Prostate gland (tissue), 2 donors: ENCODE measurements around the gene TEX2. TPM values are rescaled to one million over a fixed set of nuclear protein-coding genes. Genes with fewer than 3 reads are reported as not detected.
A peak's percentile ranks its signal among the peaks of the same experiment; 100 is the strongest.

Experiments used
- DNase-seq: peaks from one replicate; pipeline ENCODE4 v3.0.0-alpha.2; 2019; ENCODE audit warnings: low spot score
- H3K27ac ChIP-seq, 2 donors: fragments of 200-600 bp; sonication (generic); 2 replicates each; pipeline ENCODE4 v1.5.1; 2017 to 2019
- H3K27me3 ChIP-seq: fragments of 200-600 bp; sonication (generic); replicated peaks from 2 replicates; pipeline ENCODE4 v1.5.1; 2019; ENCODE audit not compliant: insufficient read depth
- H3K36me3 ChIP-seq, 2 donors: fragments of 200-600 bp; sonication (generic); 1 replicate in 1 of 2; 2 replicates in 1 of 2; pipeline versions ENCODE4 v1.5.1 to v1.8.1; 2017 to 2019
- H3K4me1 ChIP-seq: fragments of 200-600 bp; sonication (generic); replicated peaks from 2 replicates; pipeline ENCODE4 v1.5.1; 2019
- H3K4me3 ChIP-seq, 2 donors: fragments of 200-600 bp; sonication (generic); 2 replicates each; pipeline ENCODE4 v1.5.1; 2017 to 2019
- H3K9me3 ChIP-seq: fragments of 200-600 bp; sonication (generic); 2 replicates; pipeline ENCODE4 v1.5.1; 2017
- CTCF ChIP-seq, 4 experiments: fragments of 200-600 bp in 2 of 4; fragments of 450-650 bp in 2 of 4; sonication (generic) in 2 of 4; IDR thresholded peaks; 1 replicate in 3 of 4; 2 replicates in 1 of 4; pipeline ENCODE4 v1.5.1; 2016 to 2019; ENCODE audit warnings: antibody characterized with exemption in 4 of 4, mild to moderate bottlenecking in 2 of 4, moderate library complexity in 2 of 4
- POLR2A ChIP-seq: fragments of 450-650 bp; IDR thresholded peaks from one replicate; pipeline ENCODE4 v1.6.1; 2016; ENCODE audit warnings: antibody characterized with exemption, mild to moderate bottlenecking
- POLR2AphosphoS5 ChIP-seq: sonication (generic); formaldehyde crosslinking; IDR thresholded peaks from one replicate; pipeline ENCODE4 v1.6.1; 2017; ENCODE audit warnings: antibody characterized with exemption
- WGBS: methylation state at CpG from one replicate; pipeline ENCODE4 v1.1.5; 2018; 5-methylcytosine and 5-hydroxymethylcytosine counted together
- intact Hi-C: fragments of 100-400 bp; cut with DNase I; formaldehyde crosslinking; loops from one replicate; pipeline ENCODE4 v1.14.2; 2022
- total RNA-seq, 2 donors: library from RNA; depleted of rRNA; stranded (reverse); fragments of >200 nt; gene quantifications; one replicate each; pipeline ENCODE4 v1.1.0, GENCODE V29; 2016

The TEX2 gene
- total RNA-seq, 2 donors from 2014 or later: 31.3 to 43.8 TPM

- 83% methylated on average over 9 of the region's 9 CpGs for WGBS
- H3K9me3 ChIP-seq: no peaks in the 10 kb centered on the region
- H3K4me1 ChIP-seq: no peaks in the 10 kb centered on the region
- H3K4me3 ChIP-seq: no peak overlapping the region
- TF ChIP-seq POLR2AphosphoS5: no peak
- TF ChIP-seq CTCF (IDR thresholded peaks at IDR 0.05): no peak
- TF ChIP-seq POLR2A: no peak
- DNase-seq: no peak
- no peaks in the 10 kb centered on the region for H3K27me3 ChIP-seq
- no peaks in the 10 kb centered on the region for H3K36me3 ChIP-seq
- intact Hi-C loops: no loop called here
- no peak overlapping the region for H3K27ac ChIP-seq
Observed at GRCh38 chr17:64291268-64291851, 28.3 kb upstream of the TEX2 start.

GRCh38 chr17:64289741-64290141, 26.7 kb upstream of the TEX2 start:
- Histone ChIP-seq H3K4me1 (no peaks in the 10 kb centered on the region), H3K4me3 (no peak overlapping the region), H3K27me3 (no peaks in the 10 kb centered on the region), H3K36me3 (no peaks in the 10 kb centered on the region), H3K9me3 (no peaks in the 10 kb centered on the region), H3K27ac (no peak overlapping the region)
- no peak for DNase-seq
- intact Hi-C loops: loop anchor here (10.0 kb wide), 1 partner anchor 375 kb away; the partner anchor contains the start of genes CSHL1 and GH1
- WGBS: 16% methylated on average over 4 of the region's 4 CpGs
- TF ChIP-seq POLR2AphosphoS5 (no peak), POLR2A (no peak), CTCF (IDR thresholded peaks at IDR 0.05) (no peak)

- WGBS: 60% methylated on average over 4 of the region's 4 CpGs
- H3K27me3 ChIP-seq: no peaks in the 10 kb centered on the region
- H3K4me3 ChIP-seq: no peak overlapping the region
- H3K36me3 ChIP-seq: no peaks in the 10 kb centered on the region
- no peaks in the 10 kb centered on the region for H3K4me1 ChIP-seq
- no peak for DNase-seq
- H3K9me3 ChIP-seq: no peaks in the 10 kb centered on the region
- H3K27ac ChIP-seq: no peak overlapping the region
- TF ChIP-seq CTCF (IDR thresholded peaks at IDR 0.05): no peak
- TF ChIP-seq POLR2A: no peak
- no peak for TF ChIP-seq POLR2AphosphoS5
- intact Hi-C loops: loop anchor here (5.0 to 10.0 kb wide), 4 partner anchors 130 to 368 kb away; partner anchors contain the start of genes CSHL1, ERN1 and GH1
Observed at GRCh38 chr17:64282753-64283080, 19.7 kb upstream of the TEX2 start.

GRCh38 chr17:64281962-64282752, 19.1 kb upstream of the TEX2 start:
- 55% methylated on average over 19 of the region's 19 CpGs for WGBS
- intact Hi-C loops: loop anchor here (5.0 to 10.0 kb wide), 4 partner anchors 130 to 367 kb away; partner anchors contain the start of genes CSHL1, ERN1 and GH1
- Histone ChIP-seq H3K36me3 (no peaks in the 10 kb centered on the region), H3K27me3 (no peaks in the 10 kb centered on the region), H3K4me1 (no peaks in the 10 kb centered on the region), H3K4me3 (no peak overlapping the region), H3K9me3 (no peaks in the 10 kb centered on the region), H3K27ac (no peak overlapping the region)
- TF ChIP-seq POLR2A (no peak), POLR2AphosphoS5 (peak; percentile 44), CTCF (IDR thresholded peaks at IDR 0.05) (peak; percentile 46 to 82 (median 73))
- peak; percentile 46 for DNase-seq

GRCh38 chr17:64278614-64279013, 15.6 kb upstream of the TEX2 start:
- intact Hi-C loops: no loop called here
- Histone ChIP-seq H3K4me1 (no peaks in the 10 kb centered on the region), H3K9me3 (no peaks in the 10 kb centered on the region), H3K36me3 (no peaks in the 10 kb centered on the region), H3K27me3 (no peaks in the 10 kb centered on the region), H3K4me3 (no peak overlapping the region), H3K27ac (no peak overlapping the region)
- WGBS: 36% methylated on average over 3 of the region's 3 CpGs
- no peak for DNase-seq
- no peak for TF ChIP-seq POLR2A
- no peak for TF ChIP-seq CTCF (IDR thresholded peaks at IDR 0.05)
- no peak for TF ChIP-seq POLR2AphosphoS5
